GM10248 (cell line): Measurements from ENCODE around the gene POU2F3.

Experiments used
- CTCF ChIA-PET: fragments of 300-600 bp; sonication (Branson Sonifier 250); formaldehyde crosslinking; extraction: SDS; loops from one replicate; lab custom pipeline; 2021; ENCODE audit warnings: antibody characterized with exemption; lab: Yijun Ruan, JAX
- POLR2A ChIA-PET: fragments of 350-650 bp; sonication (Branson Sonifier 250); formaldehyde crosslinking; extraction: SDS; loops from one replicate; lab custom pipeline; 2020; ENCODE audit warnings: antibody characterized with exemption; lab: Yijun Ruan, JAX
- DNase-seq: peaks from one replicate; pipeline ENCODE4 v3.0.0; 2012; ENCODE audit errors: extremely low spot score
- TF ChIP-seq, protein P1 (sequence below): IDR thresholded peaks from 2 replicates; pipeline ENCODE4 v1.5.1; 2012; ENCODE audit warnings: mild to moderate bottlenecking, low read depth; ENCODE audit errors: extremely low read depth, missing control alignments, control extremely low read depth

Gene POU2F3

GRCh38 chr11:120259988-120260565, 20.1 kb downstream of the POU2F3 start:
- POLR2A ChIA-PET: no interaction called here
- CTCF ChIA-PET: interaction anchor here (2.7 to 8.6 kb wide), 4 partner anchors 8 to 41 kb away, joined by 10 to 66 read pairs (median 16); no protein-coding TSS in a partner anchor
- no peak for DNase-seq
- TF ChIP-seq, protein P1, sequence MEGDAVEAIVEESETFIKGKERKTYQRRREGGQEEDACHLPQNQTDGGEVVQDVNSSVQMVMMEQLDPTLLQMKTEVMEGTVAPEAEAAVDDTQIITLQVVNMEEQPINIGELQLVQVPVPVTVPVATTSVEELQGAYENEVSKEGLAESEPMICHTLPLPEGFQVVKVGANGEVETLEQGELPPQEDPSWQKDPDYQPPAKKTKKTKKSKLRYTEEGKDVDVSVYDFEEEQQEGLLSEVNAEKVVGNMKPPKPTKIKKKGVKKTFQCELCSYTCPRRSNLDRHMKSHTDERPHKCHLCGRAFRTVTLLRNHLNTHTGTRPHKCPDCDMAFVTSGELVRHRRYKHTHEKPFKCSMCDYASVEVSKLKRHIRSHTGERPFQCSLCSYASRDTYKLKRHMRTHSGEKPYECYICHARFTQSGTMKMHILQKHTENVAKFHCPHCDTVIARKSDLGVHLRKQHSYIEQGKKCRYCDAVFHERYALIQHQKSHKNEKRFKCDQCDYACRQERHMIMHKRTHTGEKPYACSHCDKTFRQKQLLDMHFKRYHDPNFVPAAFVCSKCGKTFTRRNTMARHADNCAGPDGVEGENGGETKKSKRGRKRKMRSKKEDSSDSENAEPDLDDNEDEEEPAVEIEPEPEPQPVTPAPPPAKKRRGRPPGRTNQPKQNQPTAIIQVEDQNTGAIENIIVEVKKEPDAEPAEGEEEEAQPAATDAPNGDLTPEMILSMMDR: no peak

- POLR2A ChIA-PET: no interaction called here
- TF ChIP-seq, protein P1: no peak
- DNase-seq: no peak
- CTCF ChIA-PET: interaction anchor here (3.3 to 8.6 kb wide), 3 partner anchors 11 to 40 kb away, joined by 10 to 66 read pairs (median 20); no protein-coding TSS in a partner anchor
Observed at GRCh38 chr11:120260616-120261015, 20.7 kb downstream of the POU2F3 start.

GRCh38 chr11:120261321-120261720, 21.4 kb downstream of the POU2F3 start:
- TF ChIP-seq, protein P1: no peak
- DNase-seq: no peak
- ChIA-PET CTCF (interaction anchor here (3.3 to 8.6 kb wide), 4 partner anchors 12 to 40 kb away, joined by 10 to 66 read pairs (median 17); no protein-coding TSS in a partner anchor), POLR2A (no interaction called here)

GRCh38 chr11:120261931-120262330, 22.0 kb downstream of the POU2F3 start:
- POLR2A ChIA-PET: no interaction called here

DNA sequence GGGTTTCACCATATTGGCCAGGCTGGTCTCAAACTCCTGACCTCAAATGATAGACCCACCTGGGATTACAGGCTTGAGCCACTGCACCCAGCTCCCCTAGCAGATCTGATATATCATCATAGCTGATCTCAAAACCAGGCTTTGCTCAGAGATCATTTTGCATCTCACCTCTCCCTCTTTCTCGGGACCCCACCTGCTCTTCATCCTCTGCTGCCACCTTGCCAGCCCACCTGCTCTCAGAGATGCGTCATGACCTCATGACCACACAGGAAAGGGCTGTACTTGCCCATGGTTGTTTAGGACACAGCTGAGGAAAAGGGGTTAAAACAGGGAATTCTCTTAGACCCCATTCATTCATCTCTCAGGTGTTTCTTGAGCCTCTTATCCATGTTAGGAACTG, 27.4 kb downstream of the POU2F3 start:
- no peak for DNase-seq
- TF ChIP-seq, protein P1: no peak
- ChIA-PET POLR2A (no interaction called here), CTCF (interaction anchor here (0.7 to 5.9 kb wide), 6 partner anchors 9 to 99 kb away, joined by 3 to 53 read pairs (median 4); no protein-coding TSS in a partner anchor)

More at GRCh38 chr11:120261931-120262330, 22.0 kb downstream of the POU2F3 start:
- no peak for DNase-seq
- CTCF ChIA-PET: interaction anchor here (0.9 to 8.6 kb wide), 4 partner anchors 12 to 39 kb away, joined by 3 to 66 read pairs (median 12); no protein-coding TSS in a partner anchor
- TF ChIP-seq, protein P1: no peak

- TF ChIP-seq, protein P1: no peak
- ChIA-PET POLR2A (no interaction called here), CTCF (interaction anchor here (1.1 to 5.9 kb wide), 4 partner anchors 10 to 38 kb away, joined by 3 to 53 read pairs (median 9); no protein-coding TSS in a partner anchor)
- DNase-seq: no peak
Observed at GRCh38 chr11:120268686-120269085, 28.7 kb downstream of the POU2F3 start.
